ENCODE results near the gene EIF4EBP3. TPM values are rescaled to one million over a fixed set of nuclear protein-coding genes. Genes with fewer than 3 reads are reported as not detected.
A peak's percentile ranks its signal among the peaks of the same experiment; 100 is the strongest.

Gene EIF4EBP3
- total and polyA plus RNA-seq, 4 donors = 5.2 to 69.5 (median 20.4) TPM

DNA sequence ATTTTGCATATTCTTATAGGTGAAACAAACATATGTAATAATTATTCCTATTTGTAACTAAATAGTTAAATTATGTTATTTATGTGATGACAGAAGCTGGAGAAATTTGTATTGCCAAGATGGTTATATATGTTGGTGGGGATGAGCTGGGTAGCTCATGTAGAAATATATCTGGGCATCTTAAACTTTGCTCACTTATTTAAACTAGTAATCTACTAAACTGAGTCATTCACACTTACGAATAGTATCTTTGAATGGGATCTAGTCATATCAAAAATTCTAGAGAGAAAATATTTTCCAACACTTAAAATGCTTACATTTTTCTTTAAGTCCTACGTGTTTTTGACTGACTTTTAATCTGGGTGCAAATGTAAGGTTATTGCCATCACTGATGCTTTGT lies 44.6 kb upstream of the EIF4EBP3 start:
- H3K4me1 ChIP-seq (ENCODE audit: control insufficient read depth in 5 of 5, insufficient read depth in 5 of 5, low read length in 5 of 5) = peaks cover 0 to 9% (median 0%) of the 10 kb centered on the region in 5 donors
- DNase-seq = no peak
- H3K4me3 ChIP-seq = no peak overlapping the region
- H3K9me3 ChIP-seq (ENCODE audit: control insufficient read depth in 4 of 4, insufficient read depth in 3 of 4, low read length in 3 of 4) = no peaks in the 10 kb centered on the region
- ATAC-seq (ENCODE audit: insufficient read depth, low FRiP score) = no peak
- no peak overlapping the region for H3K9ac ChIP-seq (ENCODE audit: insufficient read depth in 1 of 2, low read length in 2 of 2)
- H3K27ac ChIP-seq (ENCODE audit: low read depth in 1 of 2, low read length in 1 of 2) = no peak overlapping the region
- WGBS, 2 donors = 90 to 96% methylated on average over 2 of the region's 2 CpGs
- peaks cover 8 to 31% (median 16%) of the 10 kb centered on the region in 4 donors for H3K36me3 ChIP-seq (ENCODE audit: control insufficient read depth in 4 of 4, insufficient read depth in 4 of 4, low read length in 4 of 4)
- TF ChIP-seq, protein P1, sequence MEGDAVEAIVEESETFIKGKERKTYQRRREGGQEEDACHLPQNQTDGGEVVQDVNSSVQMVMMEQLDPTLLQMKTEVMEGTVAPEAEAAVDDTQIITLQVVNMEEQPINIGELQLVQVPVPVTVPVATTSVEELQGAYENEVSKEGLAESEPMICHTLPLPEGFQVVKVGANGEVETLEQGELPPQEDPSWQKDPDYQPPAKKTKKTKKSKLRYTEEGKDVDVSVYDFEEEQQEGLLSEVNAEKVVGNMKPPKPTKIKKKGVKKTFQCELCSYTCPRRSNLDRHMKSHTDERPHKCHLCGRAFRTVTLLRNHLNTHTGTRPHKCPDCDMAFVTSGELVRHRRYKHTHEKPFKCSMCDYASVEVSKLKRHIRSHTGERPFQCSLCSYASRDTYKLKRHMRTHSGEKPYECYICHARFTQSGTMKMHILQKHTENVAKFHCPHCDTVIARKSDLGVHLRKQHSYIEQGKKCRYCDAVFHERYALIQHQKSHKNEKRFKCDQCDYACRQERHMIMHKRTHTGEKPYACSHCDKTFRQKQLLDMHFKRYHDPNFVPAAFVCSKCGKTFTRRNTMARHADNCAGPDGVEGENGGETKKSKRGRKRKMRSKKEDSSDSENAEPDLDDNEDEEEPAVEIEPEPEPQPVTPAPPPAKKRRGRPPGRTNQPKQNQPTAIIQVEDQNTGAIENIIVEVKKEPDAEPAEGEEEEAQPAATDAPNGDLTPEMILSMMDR (IDR thresholded peaks at IDR 0.05; ENCODE audit: control extremely low read depth, extremely low read depth) = no peak
- no peaks in the 10 kb centered on the region for H3K27me3 ChIP-seq (ENCODE audit: control insufficient read depth in 3 of 3, insufficient read depth in 3 of 3, low read length in 2 of 3)

DNA sequence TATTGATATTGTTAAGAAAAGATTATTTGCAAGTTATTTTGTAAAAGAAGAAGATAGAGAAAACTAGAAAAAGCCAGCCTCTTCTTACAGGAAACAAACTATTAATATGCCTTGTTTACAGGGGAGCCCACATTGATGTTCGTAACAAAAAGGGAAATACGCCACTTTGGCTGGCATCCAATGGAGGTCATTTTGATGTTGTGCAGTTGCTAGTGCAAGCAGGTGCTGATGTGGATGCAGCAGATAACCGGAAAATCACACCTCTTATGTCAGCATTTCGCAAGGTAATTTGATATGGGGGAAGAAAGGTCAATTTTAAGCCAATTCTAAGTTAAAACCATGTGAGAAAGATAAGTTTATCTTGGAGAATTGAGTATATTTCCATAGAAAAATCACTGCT lies 37.6 kb upstream of the EIF4EBP3 start:
- 73 to 74% methylated on average over 4 of the region's 4 CpGs for WGBS, 2 donors
- no peak overlapping the region for H3K9ac ChIP-seq (ENCODE audit: insufficient read depth in 1 of 2, low read length in 2 of 2)
- H3K27me3 ChIP-seq (ENCODE audit: control insufficient read depth in 3 of 3, insufficient read depth in 3 of 3, low read length in 2 of 3) = no peaks in the 10 kb centered on the region
- H3K4me3 ChIP-seq = no peak overlapping the region
- no peak for ATAC-seq (ENCODE audit: insufficient read depth, low FRiP score)
- H3K27ac ChIP-seq (ENCODE audit: low read depth in 1 of 2, low read length in 1 of 2) = no peak overlapping the region
- DNase-seq = peak in 2 of 3 donors; percentile 12 to 21
- no peaks in the 10 kb centered on the region for H3K9me3 ChIP-seq (ENCODE audit: control insufficient read depth in 4 of 4, insufficient read depth in 3 of 4, low read length in 3 of 4)
- peaks cover 24 to 71% (median 36%) of the 10 kb centered on the region in 4 donors for H3K36me3 ChIP-seq (ENCODE audit: control insufficient read depth in 4 of 4, insufficient read depth in 4 of 4, low read length in 4 of 4)
- TF ChIP-seq, protein P1 (IDR thresholded peaks at IDR 0.05; ENCODE audit: control extremely low read depth, extremely low read depth) = no peak
- H3K4me1 ChIP-seq (ENCODE audit: control insufficient read depth in 5 of 5, insufficient read depth in 5 of 5, low read length in 5 of 5) = no peaks in the 10 kb centered on the region

DNA sequence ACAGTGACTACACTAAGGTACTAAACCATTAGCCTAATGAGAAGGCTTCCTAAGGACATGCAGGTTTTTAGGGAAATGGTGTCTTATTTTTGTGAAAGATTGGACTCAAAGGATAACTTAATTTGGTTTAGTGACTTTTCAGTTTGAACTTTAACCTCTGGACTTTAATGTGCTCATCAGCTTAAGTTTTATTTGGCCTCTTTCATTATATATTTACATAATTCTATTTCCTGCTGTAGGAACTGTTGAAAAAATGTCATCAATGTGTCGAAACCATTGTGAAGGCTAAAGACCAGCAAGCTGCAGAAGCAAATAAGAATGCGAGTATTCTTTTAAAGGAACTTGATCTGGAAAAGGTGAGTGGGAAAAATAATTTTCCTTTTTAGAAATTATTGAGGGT lies 34.3 kb upstream of the EIF4EBP3 start:
- Histone ChIP-seq H3K9me3 (ENCODE audit: control insufficient read depth in 4 of 4, insufficient read depth in 3 of 4, low read length in 3 of 4) (no peaks in the 10 kb centered on the region), H3K9ac (ENCODE audit: insufficient read depth in 1 of 2, low read length in 2 of 2) (no peak overlapping the region), H3K4me1 (ENCODE audit: control insufficient read depth in 5 of 5, insufficient read depth in 5 of 5, low read length in 5 of 5) (no peaks in the 10 kb centered on the region), H3K27ac (ENCODE audit: low read depth in 1 of 2, low read length in 1 of 2) (no peak overlapping the region), H3K4me3 (no peak overlapping the region), H3K36me3 (ENCODE audit: control insufficient read depth in 4 of 4, insufficient read depth in 4 of 4, low read length in 4 of 4) (peaks cover 19 to 47% (median 24%) of the 10 kb centered on the region in 4 donors), H3K27me3 (ENCODE audit: control insufficient read depth in 3 of 3, insufficient read depth in 3 of 3, low read length in 2 of 3) (no peaks in the 10 kb centered on the region)
- ATAC-seq (ENCODE audit: insufficient read depth, low FRiP score) = no peak
- 53 to 91% methylated on average over 2 of the region's 2 CpGs for WGBS, 2 donors
- DNase-seq = no peak
- TF ChIP-seq, protein P1 (IDR thresholded peaks at IDR 0.05; ENCODE audit: control extremely low read depth, extremely low read depth) = no peak

DNA sequence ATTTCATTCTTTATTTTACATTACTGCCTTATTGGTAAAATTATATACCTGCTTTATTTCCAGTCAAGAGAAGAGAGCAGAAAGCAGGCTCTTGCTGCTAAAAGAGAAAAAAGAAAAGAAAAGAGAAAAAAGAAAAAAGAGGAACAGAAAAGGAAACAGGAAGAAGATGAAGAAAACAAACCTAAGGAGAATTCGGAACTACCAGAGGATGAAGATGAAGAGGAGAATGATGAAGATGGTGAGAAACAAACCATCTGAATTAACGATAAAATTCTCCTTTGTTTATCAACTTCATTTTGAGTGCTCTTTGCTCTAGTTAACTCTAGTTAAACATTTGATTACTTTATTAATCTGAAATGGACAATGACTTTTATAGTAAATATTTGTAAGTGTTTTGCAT lies 23.5 kb upstream of the EIF4EBP3 start:
- DNase-seq = no peak
- Histone ChIP-seq H3K36me3 (ENCODE audit: control insufficient read depth in 4 of 4, insufficient read depth in 4 of 4, low read length in 4 of 4) (peaks cover 13 to 31% (median 18%) of the 10 kb centered on the region in 4 donors), H3K9ac (ENCODE audit: insufficient read depth in 1 of 2, low read length in 2 of 2) (no peak overlapping the region), H3K9me3 (ENCODE audit: control insufficient read depth in 4 of 4, insufficient read depth in 3 of 4, low read length in 3 of 4) (no peaks in the 10 kb centered on the region), H3K27me3 (ENCODE audit: control insufficient read depth in 3 of 3, insufficient read depth in 3 of 3, low read length in 2 of 3) (no peaks in the 10 kb centered on the region), H3K27ac (ENCODE audit: low read depth in 1 of 2, low read length in 1 of 2) (no peak overlapping the region), H3K4me3 (no peak overlapping the region), H3K4me1 (ENCODE audit: control insufficient read depth in 5 of 5, insufficient read depth in 5 of 5, low read length in 5 of 5) (no peaks in the 10 kb centered on the region)
- 67 to 73% methylated on average over 2 of the region's 2 CpGs for WGBS, 2 donors
- ATAC-seq (ENCODE audit: insufficient read depth, low FRiP score) = no peak
- TF ChIP-seq, protein P1 (IDR thresholded peaks at IDR 0.05; ENCODE audit: control extremely low read depth, extremely low read depth) = no peak
